Measurements from ENCODE around the gene TRABD2B. TPM values are rescaled to one million over a fixed set of nuclear protein-coding genes. Genes with fewer than 3 reads are reported as not detected.

The TRABD2B gene
- polyA plus RNA-seq, 4 donors, result under 0.01 to 2.6 (median 2.2) TPM; not detected in 1

- Histone ChIP-seq H3K4me1 (ENCODE audit: control insufficient read depth in 3 of 3, insufficient read depth in 2 of 3, low read depth in 1 of 3, low read length in 2 of 3) (no peaks in the 10 kb centered on the region), H3K27me3 (ENCODE audit: control insufficient read depth in 3 of 3, insufficient read depth in 3 of 3, low read length in 3 of 3) (no peaks in the 10 kb centered on the region), H3K4me3 (ENCODE audit: low read depth in 1 of 3, low read length in 3 of 3) (no peak overlapping the region), H3K9me3 (ENCODE audit: control insufficient read depth in 2 of 2, insufficient read depth in 1 of 2, low read depth in 1 of 2, low read length in 1 of 2) (peaks cover 0 to 5% of the 10 kb centered on the region in 2 donors), H3K36me3 (ENCODE audit: control insufficient read depth in 3 of 3, insufficient read depth in 2 of 3, low read depth in 1 of 3, low read length in 3 of 3) (no peaks in the 10 kb centered on the region), H3K27ac (ENCODE audit: low read depth in 1 of 3, low read length in 2 of 3) (no peak overlapping the region)
- no peak for FAIRE-seq
- 79 to 90% (median 80%) methylated on average over 3 of the region's 3 CpGs for WGBS, 3 donors
- DNase-seq, result no peak
These were observed 20.9 kb downstream of the TRABD2B start for GRCh38 chr1:47976267-47976666.

DNA sequence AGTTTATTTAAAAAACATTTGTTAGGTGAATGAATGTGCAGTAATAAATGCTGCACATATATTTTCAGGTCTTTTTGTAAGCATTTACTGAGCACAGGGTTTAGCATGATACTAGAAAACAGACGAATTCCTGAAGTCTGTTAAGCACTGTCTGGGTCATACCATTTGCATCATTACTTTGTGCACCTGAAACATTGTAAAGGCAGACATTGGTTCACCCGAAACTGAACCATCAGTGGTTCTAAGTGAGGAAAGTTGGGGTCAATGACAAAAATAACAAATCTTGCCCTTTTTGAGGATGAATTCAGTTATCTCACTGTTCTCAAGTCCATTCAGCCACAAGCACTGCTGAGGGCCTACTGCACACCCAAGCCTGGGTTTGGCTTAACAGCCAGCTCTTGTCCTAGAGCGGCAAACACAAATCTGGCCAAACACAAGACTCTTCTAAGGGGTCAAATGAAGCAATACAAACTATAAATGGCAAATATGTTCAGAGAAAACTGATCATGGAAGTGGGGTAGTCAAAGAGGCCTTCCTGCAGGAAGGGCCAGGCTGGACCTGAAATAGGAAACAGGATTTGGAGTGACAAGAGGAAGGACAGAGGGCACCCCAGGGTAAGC lies 21.8 kb downstream of the TRABD2B start:
- H3K9me3 ChIP-seq (ENCODE audit: control insufficient read depth in 2 of 2, insufficient read depth in 1 of 2, low read depth in 1 of 2, low read length in 1 of 2), result peaks cover 0 to 2% of the 10 kb centered on the region in 2 donors
- H3K4me3 ChIP-seq (ENCODE audit: low read depth in 1 of 3, low read length in 3 of 3), result no peak overlapping the region
- H3K27me3 ChIP-seq (ENCODE audit: control insufficient read depth in 3 of 3, insufficient read depth in 3 of 3, low read length in 3 of 3), result no peaks in the 10 kb centered on the region
- no peak for DNase-seq
- no peak for FAIRE-seq
- no peaks in the 10 kb centered on the region for H3K36me3 ChIP-seq (ENCODE audit: control insufficient read depth in 3 of 3, insufficient read depth in 2 of 3, low read depth in 1 of 3, low read length in 3 of 3)
- no peak overlapping the region for H3K27ac ChIP-seq (ENCODE audit: low read depth in 1 of 3, low read length in 2 of 3)
- WGBS, 3 donors, result 72 to 76% (median 73%) methylated on average over 3 of the region's 3 CpGs
- H3K4me1 ChIP-seq (ENCODE audit: control insufficient read depth in 3 of 3, insufficient read depth in 2 of 3, low read depth in 1 of 3, low read length in 2 of 3), result peaks cover 0 to under 1% (median 0%) of the 10 kb centered on the region in 3 donors

- WGBS, 3 donors, result 76 to 89% (median 85%) methylated on average over 4 of the region's 4 CpGs
- H3K4me1 ChIP-seq (ENCODE audit: control insufficient read depth in 3 of 3, insufficient read depth in 2 of 3, low read depth in 1 of 3, low read length in 2 of 3), result peaks cover 0 to 7% (median 3%) of the 10 kb centered on the region in 3 donors
These were observed 24.2 kb downstream of the TRABD2B start for GRCh38 chr1:47972864-47973432.

DNA sequence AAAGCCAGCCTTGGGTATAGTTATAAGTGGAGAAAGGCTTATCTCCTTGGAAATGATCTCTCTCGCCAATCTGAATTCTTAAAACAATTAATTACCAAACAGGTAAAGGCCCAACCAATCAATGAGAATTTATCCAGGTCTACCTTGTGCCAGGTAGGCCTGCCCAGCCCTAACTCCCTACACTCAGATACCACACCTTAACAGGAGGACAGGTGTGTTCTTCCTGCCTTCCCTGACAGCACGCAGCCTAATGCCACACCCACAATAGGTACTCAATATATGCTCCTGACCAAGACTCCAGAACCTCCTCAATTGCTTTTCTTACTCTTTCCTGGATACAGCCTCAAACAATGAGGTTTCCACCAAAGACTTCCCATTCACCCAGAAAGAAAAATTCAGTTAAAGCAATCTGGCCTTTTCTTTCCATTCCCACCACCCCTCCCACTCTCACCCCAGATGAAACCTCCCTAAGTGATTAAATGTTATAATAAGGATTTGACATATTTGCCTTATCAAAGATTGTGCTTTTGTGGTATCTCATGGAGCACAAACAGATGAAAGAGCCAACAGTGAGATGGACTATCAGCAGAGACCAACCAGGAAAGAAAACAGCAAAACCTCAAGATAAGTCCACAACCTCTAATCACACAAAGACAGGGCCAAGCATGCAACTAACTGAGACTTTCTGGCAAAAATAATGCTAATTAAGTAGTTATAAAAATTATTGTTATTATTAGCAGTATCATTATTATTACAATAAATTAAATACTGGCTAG lies 25.6 kb downstream of the TRABD2B start:
- no peak overlapping the region for H3K4me3 ChIP-seq (ENCODE audit: low read depth in 1 of 3, low read length in 3 of 3)
- FAIRE-seq (no peak), DNase-seq (peak; percentile 26 to 75)
- H3K27ac ChIP-seq (ENCODE audit: low read depth in 1 of 3, low read length in 2 of 3), result no peak overlapping the region
- H3K36me3 ChIP-seq (ENCODE audit: control insufficient read depth in 3 of 3, insufficient read depth in 2 of 3, low read depth in 1 of 3, low read length in 3 of 3), result no peaks in the 10 kb centered on the region
- H3K27me3 ChIP-seq (ENCODE audit: control insufficient read depth in 3 of 3, insufficient read depth in 3 of 3, low read length in 3 of 3), result no peaks in the 10 kb centered on the region
- no peaks in the 10 kb centered on the region for H3K9me3 ChIP-seq (ENCODE audit: control insufficient read depth in 2 of 2, insufficient read depth in 1 of 2, low read depth in 1 of 2, low read length in 1 of 2)
- WGBS, 3 donors, result 10 to 55% (median 44%) methylated on average over 2 of the region's 2 CpGs
- H3K4me1 ChIP-seq (ENCODE audit: control insufficient read depth in 3 of 3, insufficient read depth in 2 of 3, low read depth in 1 of 3, low read length in 2 of 3), result peaks cover 0 to 7% (median 3%) of the 10 kb centered on the region in 3 donors

More at GRCh38 chr1:47972864-47973432, 24.2 kb downstream of the TRABD2B start:
- H3K36me3 ChIP-seq (ENCODE audit: control insufficient read depth in 3 of 3, insufficient read depth in 2 of 3, low read depth in 1 of 3, low read length in 3 of 3), result no peaks in the 10 kb centered on the region
- DNase-seq, result no peak
- H3K9me3 ChIP-seq (ENCODE audit: control insufficient read depth in 2 of 2, insufficient read depth in 1 of 2, low read depth in 1 of 2, low read length in 1 of 2), result no peaks in the 10 kb centered on the region
- H3K27ac ChIP-seq (ENCODE audit: low read depth in 1 of 3, low read length in 2 of 3), result no peak overlapping the region
- FAIRE-seq, result no peak
- no peaks in the 10 kb centered on the region for H3K27me3 ChIP-seq (ENCODE audit: control insufficient read depth in 3 of 3, insufficient read depth in 3 of 3, low read length in 3 of 3)
- H3K4me3 ChIP-seq (ENCODE audit: low read depth in 1 of 3, low read length in 3 of 3), result no peak overlapping the region

DNA sequence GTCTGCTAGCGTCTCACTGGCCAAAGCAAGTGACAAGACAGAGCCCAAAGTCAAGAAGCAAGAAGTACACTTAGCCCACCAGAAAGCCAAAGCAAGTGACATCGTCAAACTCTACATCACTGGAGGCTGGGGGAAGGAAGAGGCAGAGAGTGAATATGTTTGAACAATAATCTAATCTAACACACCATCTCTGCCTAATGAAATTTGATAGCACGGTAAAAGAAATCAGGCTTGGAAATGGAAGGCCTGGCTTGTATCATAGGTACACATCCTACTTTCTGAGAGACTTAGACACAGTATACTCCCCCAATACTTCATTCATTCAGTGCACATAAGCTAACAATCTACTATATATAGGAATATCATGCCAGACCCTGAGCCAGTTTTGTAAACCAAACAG lies 26.3 kb downstream of the TRABD2B start:
- no peak overlapping the region for H3K4me3 ChIP-seq (ENCODE audit: low read depth in 1 of 3, low read length in 3 of 3)
- no peak overlapping the region for H3K27ac ChIP-seq (ENCODE audit: low read depth in 1 of 3, low read length in 2 of 3)
- peaks cover 0 to 7% (median 3%) of the 10 kb centered on the region in 3 donors for H3K4me1 ChIP-seq (ENCODE audit: control insufficient read depth in 3 of 3, insufficient read depth in 2 of 3, low read depth in 1 of 3, low read length in 2 of 3)
- H3K27me3 ChIP-seq (ENCODE audit: control insufficient read depth in 3 of 3, insufficient read depth in 3 of 3, low read length in 3 of 3), result no peaks in the 10 kb centered on the region
- H3K36me3 ChIP-seq (ENCODE audit: control insufficient read depth in 3 of 3, insufficient read depth in 2 of 3, low read depth in 1 of 3, low read length in 3 of 3), result no peaks in the 10 kb centered on the region
- FAIRE-seq, result no peak
- H3K9me3 ChIP-seq (ENCODE audit: control insufficient read depth in 2 of 2, insufficient read depth in 1 of 2, low read depth in 1 of 2, low read length in 1 of 2), result no peaks in the 10 kb centered on the region
- 88 to 94% (median 90%) methylated on average over 3 of the region's 3 CpGs for WGBS, 3 donors
- DNase-seq, result no peak

- Histone ChIP-seq H3K4me3 (ENCODE audit: low read depth in 1 of 3, low read length in 3 of 3) (no peak overlapping the region), H3K9me3 (ENCODE audit: control insufficient read depth in 2 of 2, insufficient read depth in 1 of 2, low read depth in 1 of 2, low read length in 1 of 2) (no peaks in the 10 kb centered on the region), H3K4me1 (ENCODE audit: control insufficient read depth in 3 of 3, insufficient read depth in 2 of 3, low read depth in 1 of 3, low read length in 2 of 3) (peaks cover 0 to 10% (median 3%) of the 10 kb centered on the region in 3 donors), H3K36me3 (ENCODE audit: control insufficient read depth in 3 of 3, insufficient read depth in 2 of 3, low read depth in 1 of 3, low read length in 3 of 3) (no peaks in the 10 kb centered on the region), H3K27ac (ENCODE audit: low read depth in 1 of 3, low read length in 2 of 3) (no peak overlapping the region), H3K27me3 (ENCODE audit: control insufficient read depth in 3 of 3, insufficient read depth in 3 of 3, low read length in 3 of 3) (no peaks in the 10 kb centered on the region)
- no peak for DNase-seq
- no peak for FAIRE-seq
- WGBS, 3 donors, result 83 to 85% (median 84%) methylated on average over 3 of the region's 3 CpGs
These were observed 27.7 kb downstream of the TRABD2B start for GRCh38 chr1:47969478-47969877.

- Histone ChIP-seq H3K9me3 (ENCODE audit: control insufficient read depth in 2 of 2, insufficient read depth in 1 of 2, low read depth in 1 of 2, low read length in 1 of 2) (no peaks in the 10 kb centered on the region), H3K27ac (ENCODE audit: low read depth in 1 of 3, low read length in 2 of 3) (no peak overlapping the region), H3K36me3 (ENCODE audit: control insufficient read depth in 3 of 3, insufficient read depth in 2 of 3, low read depth in 1 of 3, low read length in 3 of 3) (no peaks in the 10 kb centered on the region), H3K4me1 (ENCODE audit: control insufficient read depth in 3 of 3, insufficient read depth in 2 of 3, low read depth in 1 of 3, low read length in 2 of 3) (peaks cover 0 to 20% (median 3%) of the 10 kb centered on the region in 3 donors), H3K27me3 (ENCODE audit: control insufficient read depth in 3 of 3, insufficient read depth in 3 of 3, low read length in 3 of 3) (no peaks in the 10 kb centered on the region), H3K4me3 (ENCODE audit: low read depth in 1 of 3, low read length in 3 of 3) (no peak overlapping the region)
- FAIRE-seq, result no peak
- no peak for DNase-seq
- WGBS, 3 donors, result 85 to 88% (median 87%) methylated on average over 3 of the region's 3 CpGs
These were observed 28.7 kb downstream of the TRABD2B start for GRCh38 chr1:47968556-47968888.

DNA sequence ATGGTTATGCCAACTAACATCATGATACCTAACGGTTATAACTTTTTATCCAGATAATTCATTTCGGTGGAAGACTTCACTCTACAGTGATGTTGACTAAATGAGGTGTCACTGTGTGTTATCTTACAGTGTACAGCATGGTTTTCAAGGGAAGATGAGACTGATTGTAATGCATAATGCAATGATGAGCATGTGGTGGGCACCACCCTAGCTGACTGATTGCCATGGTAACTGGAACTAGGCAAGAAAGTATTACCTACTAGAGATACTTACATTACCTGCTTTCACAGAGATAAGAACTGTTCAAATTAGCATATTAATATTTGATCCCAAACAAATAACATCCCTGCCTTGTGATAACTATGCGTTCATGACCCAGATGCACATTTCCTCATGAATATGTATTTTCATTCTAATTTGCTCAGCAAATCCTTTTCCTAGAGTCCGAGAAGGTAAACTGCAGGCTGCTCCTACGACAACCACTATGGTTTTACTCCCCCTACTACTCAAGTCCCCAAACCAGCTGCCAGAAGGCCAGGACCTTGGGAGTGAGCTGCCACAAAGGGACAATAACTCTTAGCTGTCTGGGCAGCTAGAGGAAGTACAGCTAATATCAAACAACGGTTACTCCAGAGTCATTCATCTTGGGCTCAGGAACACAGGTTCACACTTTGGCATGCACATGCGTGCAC lies 29.2 kb downstream of the TRABD2B start:
- WGBS, 3 donors, result 77 to 86% (median 85%) methylated on average over 7 of the region's 7 CpGs
- Histone ChIP-seq H3K9me3 (ENCODE audit: control insufficient read depth in 2 of 2, insufficient read depth in 1 of 2, low read depth in 1 of 2, low read length in 1 of 2) (no peaks in the 10 kb centered on the region), H3K4me3 (ENCODE audit: low read depth in 1 of 3, low read length in 3 of 3) (no peak overlapping the region), H3K4me1 (ENCODE audit: control insufficient read depth in 3 of 3, insufficient read depth in 2 of 3, low read depth in 1 of 3, low read length in 2 of 3) (peaks cover 0 to 25% (median 3%) of the 10 kb centered on the region in 3 donors), H3K27ac (ENCODE audit: low read depth in 1 of 3, low read length in 2 of 3) (no peak overlapping the region), H3K27me3 (ENCODE audit: control insufficient read depth in 3 of 3, insufficient read depth in 3 of 3, low read length in 3 of 3) (no peaks in the 10 kb centered on the region), H3K36me3 (ENCODE audit: control insufficient read depth in 3 of 3, insufficient read depth in 2 of 3, low read depth in 1 of 3, low read length in 3 of 3) (no peaks in the 10 kb centered on the region)
- DNase-seq (no peak), FAIRE-seq (no peak)

Data from small intestine (tissue), 7 donors.